Uterus (tissue), 4 donors: ENCODE measurements around the gene BNIP1. TPM values are rescaled to one million over a fixed set of nuclear protein-coding genes. Genes with fewer than 3 reads are reported as not detected.
A peak's percentile ranks its signal among the peaks of the same experiment; 100 is the strongest.

Source experiments
- DNase-seq, 2 donors: peaks; one replicate each; pipeline ENCODE4 v3.0.0-alpha.2; 2019 to 2020
- H3K27ac ChIP-seq, 2 donors: fragments of 200-600 bp; sonication (generic); 1 replicate in 1 of 2; 2 replicates in 1 of 2; pipeline ENCODE4 v1.5.1; 2016 to 2018
- H3K27me3 ChIP-seq, 2 donors: fragments of 200-600 bp; sonication (generic); one replicate each; pipeline ENCODE4 v1.5.1; 2018 to 2019; ENCODE audit warnings: control low read depth in 1 of 2
- H3K36me3 ChIP-seq, 2 donors: fragments of 200-600 bp; sonication (generic); one replicate each; pipeline ENCODE4 v1.5.1; 2019; ENCODE audit warnings: control low read depth in 1 of 2
- H3K4me1 ChIP-seq, 2 donors: fragments of 200-600 bp; sonication (generic); one replicate each; pipeline ENCODE4 v1.5.1; 2018 to 2019; ENCODE audit warnings: control low read depth in 1 of 2
- H3K4me3 ChIP-seq, 2 donors: fragments of 200-600 bp; sonication (generic); 1 replicate in 1 of 2; 2 replicates in 1 of 2; pipeline ENCODE4 v1.5.1; 2018 to 2019; ENCODE audit warnings: mild to moderate bottlenecking in 1 of 2
- H3K9me3 ChIP-seq, 2 donors: fragments of 200-600 bp; sonication (generic); one replicate each; pipeline ENCODE4 v1.5.1; 2019; ENCODE audit warnings: control low read depth in 1 of 2
- POLR2A ChIP-seq, 2 donors: fragments of 450-650 bp; IDR thresholded peaks; one replicate each; pipeline ENCODE4 v1.6.1; 2016; ENCODE audit warnings: antibody characterized with exemption in 2 of 2, mild to moderate bottlenecking in 1 of 2, moderate library complexity in 1 of 2
- intact Hi-C: fragments of 100-400 bp; cut with DNase I; formaldehyde crosslinking; loops from one replicate; pipeline ENCODE4 v1.15.1; 2023; ENCODE audit warnings: low total_unique reads
- total RNA-seq, 4 donors: library from RNA; depleted of rRNA in 3 of 4; stranded (reverse); fragments of >200 nt in 3 of 4; gene quantifications; one replicate each; pipeline versions ENCODE4 v1.1.0 to v1.2.4, GENCODE V29; 2014 to 2023
- TF ChIP-seq, protein P1 (sequence below), 4 experiments: fragments of 200-600 bp in 2 of 4; fragments of 450-650 bp in 2 of 4; sonication (generic) in 2 of 4; IDR thresholded peaks; one replicate each; pipeline ENCODE4 v1.5.1; 2016 to 2019; ENCODE audit warnings: antibody characterized with exemption in 4 of 4, mild to moderate bottlenecking in 2 of 4, moderate library complexity in 1 of 4
- donor health status: DM: yes; HTN: yes; CAD: no.

Gene BNIP1, protein sequence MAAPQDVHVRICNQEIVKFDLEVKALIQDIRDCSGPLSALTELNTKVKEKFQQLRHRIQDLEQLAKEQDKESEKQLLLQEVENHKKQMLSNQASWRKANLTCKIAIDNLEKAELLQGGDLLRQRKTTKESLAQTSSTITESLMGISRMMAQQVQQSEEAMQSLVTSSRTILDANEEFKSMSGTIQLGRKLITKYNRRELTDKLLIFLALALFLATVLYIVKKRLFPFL
- total RNA-seq = 10 to 100 TPM in 2 of 4 donors, 1 to 10 TPM in 1, not detected in 1; 9.8 to 23.9 (median 12.0) TPM

DNA sequence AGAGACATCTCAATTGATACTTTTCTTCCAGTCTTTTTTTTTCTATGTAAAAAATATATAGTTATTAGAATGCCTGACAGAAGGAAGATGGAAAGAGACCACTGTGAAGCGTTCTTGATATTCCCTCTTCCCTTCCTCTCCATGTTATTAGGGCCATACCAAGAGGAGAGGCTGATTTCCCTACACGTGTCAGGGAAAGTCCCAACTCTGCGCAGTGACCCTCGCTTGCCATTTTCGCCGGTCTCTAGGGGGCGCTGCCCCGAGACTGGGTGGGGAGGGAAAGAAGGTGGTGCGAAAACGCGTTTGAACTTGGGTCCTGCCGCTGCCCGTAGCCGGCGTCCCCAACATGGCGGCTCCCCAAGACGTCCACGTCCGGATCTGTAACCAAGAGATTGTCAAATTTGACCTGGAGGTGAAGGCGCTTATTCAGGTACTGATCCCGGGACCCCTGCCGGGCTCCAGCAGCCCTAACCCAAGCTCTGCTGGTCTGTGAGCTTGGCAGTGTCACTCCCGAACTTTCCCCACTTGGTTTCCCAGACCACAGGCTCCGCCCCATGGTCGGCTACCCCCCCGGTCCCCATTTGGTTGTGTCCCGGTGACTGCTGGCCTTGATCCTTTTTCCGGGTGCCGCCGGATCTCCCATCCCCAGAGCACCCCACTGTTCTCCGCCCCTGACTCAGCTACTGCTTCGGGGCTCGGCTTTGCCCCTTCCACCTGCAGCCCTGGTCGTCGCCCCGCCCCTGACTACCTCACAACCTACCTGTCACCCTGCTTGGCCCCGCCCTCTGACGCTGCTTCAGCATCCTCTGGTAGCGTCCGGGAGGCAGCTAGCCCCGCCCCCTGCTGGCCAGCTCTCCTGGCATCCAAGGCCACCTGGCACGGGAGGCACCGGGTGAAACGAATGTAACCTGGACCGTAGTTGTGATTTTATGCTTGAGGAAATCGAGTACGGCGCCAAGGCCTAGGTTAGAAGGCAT is at the start of gene BNIP1:
BNIP1 (plus strand) TSS at position 332 of the 977 bp plus-strand sequence; CDS start at position 347, 15 bp downstream.
- DNase-seq = peak; percentile 92 to 93
- no peaks in the 10 kb centered on the region for H3K4me1 ChIP-seq
- intact Hi-C loops = no loop called here
- peak within 1 kb of the TSS; percentile 77 for H3K4me3 ChIP-seq
- peak within 1 kb of the TSS; percentile 76 to 78 for H3K27ac ChIP-seq
- H3K36me3 ChIP-seq = no peaks in the 10 kb centered on the region
- no peaks in the 10 kb centered on the region for H3K9me3 ChIP-seq
- peak in 1 of 2 donors; percentile 42 for TF ChIP-seq POLR2A (IDR thresholded peaks at IDR 0.05)
- TF ChIP-seq, protein P1, sequence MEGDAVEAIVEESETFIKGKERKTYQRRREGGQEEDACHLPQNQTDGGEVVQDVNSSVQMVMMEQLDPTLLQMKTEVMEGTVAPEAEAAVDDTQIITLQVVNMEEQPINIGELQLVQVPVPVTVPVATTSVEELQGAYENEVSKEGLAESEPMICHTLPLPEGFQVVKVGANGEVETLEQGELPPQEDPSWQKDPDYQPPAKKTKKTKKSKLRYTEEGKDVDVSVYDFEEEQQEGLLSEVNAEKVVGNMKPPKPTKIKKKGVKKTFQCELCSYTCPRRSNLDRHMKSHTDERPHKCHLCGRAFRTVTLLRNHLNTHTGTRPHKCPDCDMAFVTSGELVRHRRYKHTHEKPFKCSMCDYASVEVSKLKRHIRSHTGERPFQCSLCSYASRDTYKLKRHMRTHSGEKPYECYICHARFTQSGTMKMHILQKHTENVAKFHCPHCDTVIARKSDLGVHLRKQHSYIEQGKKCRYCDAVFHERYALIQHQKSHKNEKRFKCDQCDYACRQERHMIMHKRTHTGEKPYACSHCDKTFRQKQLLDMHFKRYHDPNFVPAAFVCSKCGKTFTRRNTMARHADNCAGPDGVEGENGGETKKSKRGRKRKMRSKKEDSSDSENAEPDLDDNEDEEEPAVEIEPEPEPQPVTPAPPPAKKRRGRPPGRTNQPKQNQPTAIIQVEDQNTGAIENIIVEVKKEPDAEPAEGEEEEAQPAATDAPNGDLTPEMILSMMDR (IDR thresholded peaks at IDR 0.05) = peak; percentile 91 to 95 (median 94)
- H3K27me3 ChIP-seq = no peaks in the 10 kb centered on the region

DNA sequence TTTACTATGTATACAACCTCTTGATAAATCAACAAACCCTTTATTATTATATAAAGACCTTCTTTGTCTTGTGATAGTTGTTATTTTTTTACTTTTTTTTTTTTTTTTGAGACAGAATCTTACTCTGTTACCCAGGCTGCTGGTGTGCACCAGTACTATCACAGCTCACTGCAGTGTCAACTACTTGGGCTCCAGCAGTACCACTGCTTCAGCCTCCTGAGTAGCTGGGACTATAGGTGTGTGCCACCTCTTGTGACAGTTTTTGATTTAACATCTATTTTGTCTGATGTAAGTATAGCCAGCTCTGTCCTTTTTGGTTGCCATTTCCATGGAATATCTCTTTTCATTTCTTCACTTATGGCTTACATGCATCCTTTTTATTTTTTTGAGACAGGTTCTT is 45.5 kb upstream of the BNIP1 start:
- H3K4me1 ChIP-seq = no peaks in the 10 kb centered on the region
- intact Hi-C loops = no loop called here

DNA sequence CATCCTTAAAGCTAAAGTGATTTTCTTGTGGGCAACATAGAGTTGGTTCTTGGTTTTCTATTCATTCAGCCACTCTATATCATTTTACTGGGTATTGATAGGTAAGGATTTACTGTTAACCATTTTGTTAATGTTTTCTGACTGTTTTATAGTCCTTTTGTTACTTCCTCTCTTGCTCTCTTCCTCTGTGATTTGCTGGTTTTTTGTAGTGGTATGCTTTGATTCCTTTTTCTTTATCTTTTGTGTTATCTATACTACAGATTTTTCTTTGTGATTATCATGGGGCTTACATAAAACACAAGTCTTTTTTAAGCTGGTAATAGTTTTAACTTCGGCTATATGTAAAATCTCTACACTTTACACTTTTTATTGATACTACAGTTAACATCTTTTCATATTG is 44.9 kb upstream of the BNIP1 start:
- H3K27ac ChIP-seq = no peak overlapping the region
- intact Hi-C loops = no loop called here

More for the DNA sequence above, 45.5 kb upstream of the BNIP1 start:
- Histone ChIP-seq H3K9me3 (no peaks in the 10 kb centered on the region), H3K4me3 (no peak overlapping the region), H3K27ac (no peak overlapping the region), H3K36me3 (no peaks in the 10 kb centered on the region), H3K27me3 (no peaks in the 10 kb centered on the region)
- TF ChIP-seq POLR2A (IDR thresholded peaks at IDR 0.05) = no peak
- TF ChIP-seq, protein P1 (IDR thresholded peaks at IDR 0.05) = no peak
- DNase-seq = no peak

DNA sequence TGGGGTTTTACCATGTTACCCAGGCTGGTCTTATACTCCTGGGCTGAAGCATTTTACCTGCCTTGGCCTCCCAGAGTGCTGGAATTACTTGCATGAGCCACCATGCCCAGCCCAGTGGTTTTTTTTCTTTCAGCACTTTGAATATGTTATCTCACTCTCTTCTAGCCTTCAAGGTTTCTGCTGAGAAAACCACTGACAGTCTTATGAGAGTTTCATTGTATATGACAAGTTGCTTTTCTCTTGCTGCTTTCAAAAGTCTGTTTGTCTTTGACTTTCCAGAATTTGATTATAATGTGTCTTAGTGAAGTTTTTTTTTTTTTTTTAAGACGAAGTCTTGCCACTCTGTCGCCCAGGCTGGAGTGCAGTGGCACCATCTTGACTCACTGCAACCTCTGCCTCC is 43.1 kb upstream of the BNIP1 start:
- no peak for DNase-seq
- Histone ChIP-seq H3K4me3 (no peak overlapping the region), H3K36me3 (no peaks in the 10 kb centered on the region), H3K4me1 (no peaks in the 10 kb centered on the region), H3K9me3 (no peaks in the 10 kb centered on the region), H3K27me3 (no peaks in the 10 kb centered on the region), H3K27ac (no peak overlapping the region)
- TF ChIP-seq, protein P1 (IDR thresholded peaks at IDR 0.05) = no peak
- no peak for TF ChIP-seq POLR2A (IDR thresholded peaks at IDR 0.05)
- intact Hi-C loops = no loop called here

More for the DNA sequence above, 44.9 kb upstream of the BNIP1 start:
- no peak for DNase-seq
- no peaks in the 10 kb centered on the region for H3K9me3 ChIP-seq
- H3K4me1 ChIP-seq = no peaks in the 10 kb centered on the region
- no peak overlapping the region for H3K4me3 ChIP-seq
- no peak for TF ChIP-seq POLR2A (IDR thresholded peaks at IDR 0.05)
- TF ChIP-seq, protein P1 (IDR thresholded peaks at IDR 0.05) = no peak
- no peaks in the 10 kb centered on the region for H3K36me3 ChIP-seq
- H3K27me3 ChIP-seq = no peaks in the 10 kb centered on the region

DNA sequence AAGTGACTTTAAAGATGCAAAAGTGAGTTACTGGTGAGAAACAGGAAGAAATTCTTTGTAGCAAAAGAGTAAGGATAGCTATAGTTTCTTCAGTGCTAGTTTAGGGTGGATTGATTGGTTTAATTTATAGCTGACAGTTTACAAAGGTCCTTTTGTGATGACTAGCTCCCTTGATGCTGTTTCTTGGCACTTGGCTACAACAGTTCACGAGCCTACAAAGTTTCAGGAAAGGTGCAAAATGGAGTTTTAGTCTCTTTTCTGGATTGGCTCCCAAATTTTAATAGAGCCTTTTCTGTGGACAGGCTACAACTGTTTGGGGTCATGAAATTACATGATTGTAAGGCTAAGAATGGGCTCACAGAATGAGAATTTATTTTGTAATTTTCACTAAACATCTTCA is 40.9 kb upstream of the BNIP1 start:
- H3K4me1 ChIP-seq = no peaks in the 10 kb centered on the region
- TF ChIP-seq, protein P1 (IDR thresholded peaks at IDR 0.05) = no peak
- intact Hi-C loops = no loop called here
- H3K4me3 ChIP-seq = no peak overlapping the region
- no peaks in the 10 kb centered on the region for H3K36me3 ChIP-seq
- H3K9me3 ChIP-seq = no peaks in the 10 kb centered on the region
- no peak for DNase-seq
- no peak overlapping the region for H3K27ac ChIP-seq
- no peaks in the 10 kb centered on the region for H3K27me3 ChIP-seq
